Measurements from ENCODE around the gene RMC1.
"Not testable (repeated sequence)": the region's sequence is repeated elsewhere in the genome, so short reads cannot be mapped to it uniquely, and the experiment has no call there.

The RMC1 gene

GRCh38 chr18:23495723-23496440 is 7.4 kb upstream of the RMC1 start:
- DNase-seq: no peak

- DNase-seq: no peak
Observed at GRCh38 chr18:23498117-23498516, 5.2 kb upstream of the RMC1 start.

- peak; percentile 38 for DNase-seq
Observed at GRCh38 chr18:23498877-23499276, 4.4 kb upstream of the RMC1 start.

GRCh38 chr18:23499291-23499781 is 4.0 kb upstream of the RMC1 start:
- no peak for DNase-seq

GRCh38 chr18:23501626-23502025 is 1.7 kb upstream of the RMC1 start:
- DNase-seq: no peak

- no peak for DNase-seq
Observed at GRCh38 chr18:23502516-23503037, 734 bp upstream of the RMC1 start.

- no peak for DNase-seq
Observed at GRCh38 chr18:23503963-23504344, 643 bp downstream of the RMC1 start.

- DNase-seq: no peak
Observed at GRCh38 chr18:23504720-23505119, 1.4 kb downstream of the RMC1 start.

GRCh38 chr18:23506393-23506792 is 3.1 kb downstream of the RMC1 start:
- DNase-seq: no peak

- DNase-seq: not testable (repeated sequence)
Observed at GRCh38 chr18:23510923-23511322, 7.6 kb downstream of the RMC1 start.

- DNase-seq: not testable (repeated sequence)
Observed at GRCh38 chr18:23512216-23512615, 8.9 kb downstream of the RMC1 start.

- DNase-seq: no peak
Observed at GRCh38 chr18:23512641-23513040, 9.3 kb downstream of the RMC1 start.

- DNase-seq: peak; percentile 44
Observed at GRCh38 chr18:23515911-23516546, 12.7 kb downstream of the RMC1 start.

- DNase-seq: no peak
Observed at GRCh38 chr18:23519734-23520133, 16.4 kb downstream of the RMC1 start.

GRCh38 chr18:23521271-23521670 is 18.0 kb downstream of the RMC1 start:
- no peak for DNase-seq

- no peak for DNase-seq
Observed at GRCh38 chr18:23521907-23522306, 18.6 kb downstream of the RMC1 start.

GRCh38 chr18:23523429-23524212 is 20.3 kb downstream of the RMC1 start:
- DNase-seq: no peak

GRCh38 chr18:23524213-23524707 is 20.9 kb downstream of the RMC1 start:
- DNase-seq: no peak

- DNase-seq: no peak
Observed at GRCh38 chr18:23526501-23527063, 23.3 kb downstream of the RMC1 start.

GRCh38 chr18:23528580-23529472 is 25.5 kb downstream of the RMC1 start:
- no peak for DNase-seq

- no peak for DNase-seq
Observed at GRCh38 chr18:23529604-23530003, 26.3 kb downstream of the RMC1 start.

Measured in right kidney (tissue), 1 donor.